CD4-positive, alpha-beta T cell treated with Interleukin-1 beta for 1 hour (primary cell): ENCODE data around the gene SEMA4A.
"Not testable (repeated sequence)": the region's sequence is repeated elsewhere in the genome, so short reads cannot be mapped to it uniquely, and the experiment has no call there.

Source experiments
- DNase-seq, 2 donors: peaks; one replicate each; pipeline ENCODE4 v3.0.0-alpha.2; 2020 to 2022

SEMA4A gene

DNA sequence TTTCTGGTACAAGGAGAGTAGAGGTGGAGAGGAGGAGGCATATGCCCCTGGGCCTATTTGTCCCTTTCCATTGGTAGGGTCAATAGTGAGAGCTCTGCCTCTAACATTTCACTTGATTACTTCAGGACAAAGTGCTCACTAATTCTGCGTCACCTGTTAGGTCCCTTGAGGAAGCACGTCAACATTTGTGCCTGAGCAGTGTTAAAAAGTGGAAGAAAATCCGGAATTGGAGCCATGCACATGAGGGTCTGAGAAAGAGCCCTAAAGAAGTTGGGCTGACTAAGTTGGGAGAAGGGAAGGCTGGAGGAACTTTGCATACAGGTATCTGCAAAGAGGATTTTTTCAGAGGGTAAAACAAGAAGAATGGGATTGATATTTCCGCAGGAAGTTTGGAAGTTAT is 42.5 kb downstream of the SEMA4A start:
- no peak for DNase-seq

DNA sequence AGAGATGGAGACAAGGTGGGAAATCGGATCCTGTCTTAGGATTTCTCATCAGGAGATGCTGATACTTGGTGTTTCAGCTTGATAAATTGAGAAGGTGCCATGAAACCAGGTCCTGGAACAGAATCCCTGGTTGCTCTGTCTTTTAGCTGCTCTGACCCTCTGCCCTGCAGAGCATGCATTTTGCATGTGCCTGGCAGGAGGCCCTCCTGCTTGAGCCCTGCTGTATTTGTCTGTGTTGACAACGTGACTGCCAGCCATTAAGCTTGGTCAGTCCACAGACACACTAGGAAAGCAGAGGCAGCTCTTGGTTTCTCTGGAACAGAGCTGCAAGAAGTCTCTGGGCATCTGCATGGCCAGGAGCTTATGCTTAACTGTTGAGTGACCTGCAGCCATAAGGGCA is 43.1 kb downstream of the SEMA4A start:
- no peak for DNase-seq

DNA sequence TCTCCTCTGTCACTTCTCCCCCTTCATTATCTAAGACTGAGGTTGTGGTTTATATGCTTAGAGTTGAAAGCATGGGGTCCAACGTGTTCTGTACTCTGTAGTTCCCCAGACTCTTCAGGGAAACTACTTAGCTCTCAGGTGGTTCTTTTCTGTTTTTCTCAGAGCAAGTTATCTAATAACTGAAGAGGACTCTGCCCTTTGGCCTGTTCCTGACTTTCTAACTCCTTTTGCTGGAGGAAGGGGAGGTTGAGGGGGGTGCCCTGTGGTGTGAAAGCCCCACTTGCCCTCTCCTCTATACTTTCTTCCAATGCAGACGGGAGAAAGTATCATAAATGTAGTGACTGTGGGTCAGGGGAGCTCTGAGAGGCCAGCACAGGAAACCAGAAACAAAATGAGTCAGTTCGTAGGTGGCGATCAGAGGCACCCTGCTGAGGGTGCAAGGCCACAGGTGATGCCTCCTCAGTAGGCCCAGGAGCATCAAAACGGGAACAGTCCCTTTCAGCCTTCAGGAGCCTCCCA is 45.5 kb downstream of the SEMA4A start:
- no peak for DNase-seq

DNA sequence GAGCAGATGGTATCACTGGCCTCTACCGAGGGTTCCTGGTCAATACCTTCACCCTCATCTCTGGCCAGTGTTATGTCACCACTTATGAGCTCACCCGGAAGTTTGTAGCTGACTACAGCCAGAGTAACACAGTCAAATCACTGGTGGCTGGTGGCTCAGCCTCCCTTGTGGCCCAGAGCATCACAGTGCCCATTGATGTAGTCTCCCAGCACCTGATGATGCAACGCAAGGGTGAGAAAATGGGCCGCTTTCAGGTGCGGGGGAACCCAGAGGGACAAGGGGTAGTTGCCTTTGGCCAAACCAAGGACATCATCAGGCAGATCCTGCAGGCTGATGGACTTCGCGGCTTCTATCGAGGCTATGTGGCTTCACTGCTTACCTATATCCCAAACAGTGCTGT is 46.7 kb downstream of the SEMA4A start:
- no peak for DNase-seq

DNA sequence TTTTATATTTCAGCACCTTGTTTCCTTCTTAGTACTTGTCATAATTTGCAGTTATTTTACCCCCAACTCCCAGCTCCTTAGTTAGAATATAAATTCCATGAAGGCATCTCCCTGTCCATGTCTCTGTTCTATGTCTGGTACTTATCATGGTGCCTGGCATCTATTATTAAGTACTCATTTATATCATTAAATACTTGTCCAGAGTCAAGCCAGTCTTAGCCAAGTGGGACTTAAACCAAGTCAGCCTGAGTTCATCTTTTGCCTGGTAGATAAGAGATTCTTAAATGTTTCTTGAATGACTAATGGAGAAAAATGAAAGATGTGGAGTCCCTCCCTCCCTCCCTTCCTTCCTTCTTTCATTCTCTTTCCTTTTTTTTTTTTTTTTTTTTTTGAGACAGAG is 49.9 kb downstream of the SEMA4A start:
- no peak for DNase-seq

DNA sequence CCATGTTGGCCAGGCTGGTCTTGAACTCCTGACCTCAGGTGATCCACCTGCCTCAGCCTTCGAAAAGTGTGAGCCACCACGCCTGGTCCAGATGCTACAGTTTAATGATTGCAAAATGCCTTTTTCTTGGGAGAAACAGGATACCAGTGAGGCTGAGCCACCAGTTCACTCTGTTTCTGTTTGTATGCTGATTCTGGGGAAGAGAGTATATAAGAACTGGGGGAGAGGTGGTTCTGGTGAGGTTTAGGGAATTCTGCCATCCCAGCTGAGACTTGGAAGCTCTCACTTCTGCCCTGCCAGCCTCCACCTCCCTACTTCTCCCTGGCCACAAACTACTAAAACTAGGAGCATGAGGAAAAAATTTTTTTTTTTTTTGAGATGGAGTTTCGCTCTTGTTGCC is 51.3 kb downstream of the SEMA4A start:
- no peak for DNase-seq

DNA sequence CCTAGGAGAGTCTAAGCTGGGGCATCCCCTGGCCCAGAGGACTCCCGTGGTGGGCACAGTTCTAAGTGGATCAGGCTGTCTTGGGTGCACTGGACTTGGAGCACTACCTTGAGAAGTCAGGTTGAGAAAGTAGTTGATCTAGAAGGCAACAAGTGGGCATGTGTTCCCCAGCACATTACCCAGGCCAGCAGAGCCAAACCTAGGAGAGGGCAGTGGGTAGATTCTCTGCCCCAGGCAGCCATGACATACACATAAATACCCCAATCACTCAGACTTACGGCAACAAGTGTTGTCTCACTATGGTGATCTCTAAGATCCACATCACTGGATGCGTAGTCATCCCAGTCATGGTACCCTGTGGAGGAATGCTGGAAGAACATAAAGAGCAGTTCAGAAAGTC is 57.9 kb downstream of the SEMA4A start:
- DNase-seq: no peak

DNA sequence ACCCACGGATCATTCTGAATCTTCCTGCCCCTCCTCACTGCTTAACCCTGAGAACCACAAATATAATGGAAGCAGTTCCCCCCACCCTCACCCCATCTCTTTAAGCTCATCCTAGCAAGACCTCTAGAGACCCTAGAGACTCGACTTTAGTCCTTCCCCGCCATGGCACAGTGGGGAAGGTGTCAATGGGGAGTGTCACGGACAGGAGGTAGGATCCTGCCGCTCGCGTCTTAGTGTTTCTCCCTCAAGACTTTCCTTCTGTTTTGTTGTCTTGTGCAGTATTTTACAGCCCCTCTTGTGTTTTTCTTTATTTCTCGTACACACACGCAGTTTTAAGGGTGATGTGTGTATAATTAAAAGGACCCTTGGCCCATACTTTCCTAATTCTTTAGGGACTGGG is 58.7 kb downstream of the SEMA4A start:
- DNase-seq: no peak

DNA sequence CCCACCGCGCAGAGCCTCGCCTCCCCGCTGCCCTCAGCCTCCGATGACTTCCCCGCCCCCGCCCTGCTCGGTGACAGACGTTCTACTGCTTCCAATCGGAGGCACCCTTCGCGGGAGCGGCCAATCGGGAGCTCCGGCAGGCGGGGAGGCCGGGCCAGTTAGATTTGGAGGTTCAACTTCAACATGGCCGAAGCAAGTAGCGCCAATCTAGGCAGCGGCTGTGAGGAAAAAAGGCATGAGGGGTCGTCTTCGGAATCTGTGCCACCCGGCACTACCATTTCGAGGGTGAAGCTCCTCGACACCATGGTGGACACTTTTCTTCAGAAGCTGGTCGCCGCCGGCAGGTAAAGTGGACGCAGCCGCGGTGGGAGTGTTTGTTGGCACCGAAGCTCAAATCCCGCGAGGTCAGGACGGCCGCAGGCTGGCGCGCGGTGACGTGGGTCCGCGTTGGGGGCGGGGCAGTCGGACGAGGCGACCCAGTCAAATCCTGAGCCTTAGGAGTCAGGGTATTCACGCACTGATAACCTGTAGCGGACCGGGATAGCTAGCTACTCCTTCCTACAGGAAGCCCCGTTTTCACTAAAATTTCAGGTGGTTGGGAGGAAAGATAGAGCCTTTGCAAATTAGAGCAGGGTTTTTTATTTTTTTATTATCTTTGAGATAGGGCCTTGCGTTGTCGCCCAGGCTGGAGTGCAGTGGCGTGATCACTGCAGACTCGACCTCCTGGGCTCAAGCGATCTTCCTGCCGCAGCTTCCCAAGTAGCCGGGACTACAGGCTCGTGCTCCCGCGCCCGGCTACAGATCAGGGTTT is 59.7 kb downstream of the SEMA4A start, which contains the start of gene PMF1:
PMF1 (plus strand) TSS at position 175 of the 811 bp plus-strand sequence; CDS start at position 184, 9 bp downstream.
- DNase-seq: peak; percentile 95

DNA sequence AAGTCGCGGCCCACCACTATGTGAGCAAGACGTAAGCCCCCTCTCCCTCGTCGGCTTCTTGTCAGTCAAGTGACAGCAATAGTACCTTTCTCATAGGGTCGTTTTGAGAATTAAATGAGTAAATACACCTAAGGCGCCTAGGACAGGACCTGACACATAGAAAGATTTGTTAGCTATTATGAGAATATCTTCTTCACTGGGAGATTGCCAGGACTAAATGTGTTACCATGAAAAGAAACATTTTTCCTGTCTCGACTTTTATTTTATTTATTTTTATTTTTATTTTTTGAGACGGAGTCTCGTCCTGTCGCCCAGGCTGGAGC is 60.2 kb downstream of the SEMA4A start:
- no peak for DNase-seq

DNA sequence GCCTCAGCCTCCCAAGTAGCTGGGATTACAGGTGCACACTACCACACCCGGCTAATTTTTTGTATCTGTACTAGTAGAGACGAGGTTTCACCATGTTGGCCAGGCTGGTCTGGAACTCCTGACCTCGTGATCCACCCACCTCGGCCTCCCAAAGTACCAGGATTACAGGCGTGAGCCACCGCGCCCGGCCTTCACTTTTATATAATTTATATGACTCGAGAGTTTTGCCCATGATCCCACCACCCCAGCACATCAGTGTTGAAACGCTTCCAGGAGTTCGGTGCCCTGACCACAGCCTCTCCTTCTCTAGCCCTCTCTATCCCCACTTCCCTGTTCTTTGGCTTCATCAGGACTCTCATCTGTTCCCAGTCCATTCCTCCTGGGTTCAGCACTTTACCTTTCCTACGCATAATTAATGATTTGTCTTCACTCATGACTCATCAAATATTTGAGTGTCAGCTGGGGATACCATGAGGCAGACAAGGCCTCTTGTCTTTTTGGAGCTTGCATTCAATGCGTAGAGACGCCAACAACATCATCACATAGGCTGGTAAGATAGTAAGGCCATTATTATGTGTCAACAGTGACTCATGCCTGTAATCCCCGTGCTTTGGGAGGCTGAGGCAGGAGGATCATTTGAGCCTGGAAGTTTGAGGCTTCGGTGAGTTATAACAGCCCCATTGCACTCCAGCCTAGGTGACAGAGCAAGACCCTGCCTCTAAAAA is 60.8 kb downstream of the SEMA4A start:
- no peak for DNase-seq

DNA sequence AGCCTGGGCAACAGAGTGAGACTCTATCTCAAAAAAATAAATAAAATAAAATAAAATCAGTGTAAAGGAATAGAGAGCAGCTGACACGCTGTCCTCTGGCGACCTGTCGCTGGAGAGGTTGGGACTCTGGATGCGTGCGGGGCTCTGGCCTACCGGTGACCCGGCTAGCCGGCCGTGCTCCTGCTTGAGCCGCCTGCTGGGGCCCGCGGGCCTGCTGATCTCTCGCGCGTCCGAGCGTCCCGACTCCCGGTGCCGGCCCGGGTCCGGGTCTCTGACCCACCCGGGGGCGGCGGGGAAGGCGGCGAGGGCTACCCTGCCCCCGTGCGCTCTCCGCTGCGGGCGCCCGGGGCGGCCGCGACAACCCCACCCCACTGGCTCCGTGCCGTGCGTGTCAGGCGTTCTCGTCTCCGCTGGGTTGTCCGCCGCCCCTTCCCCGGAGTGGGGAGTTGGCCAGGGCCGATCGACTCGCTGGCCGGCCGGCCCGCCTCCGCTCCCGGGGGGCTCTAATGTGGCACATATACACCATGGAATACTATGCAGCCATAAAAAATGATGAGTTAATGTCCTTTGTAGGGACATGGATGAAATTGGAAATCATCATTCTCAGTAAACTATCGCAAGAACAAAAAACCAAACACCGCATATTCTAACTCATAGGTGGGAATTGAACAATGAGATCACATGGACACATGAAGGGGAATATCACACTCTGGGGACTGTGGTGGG is 63.1 kb downstream of the SEMA4A start:
- DNase-seq: not testable (repeated sequence)

DNA sequence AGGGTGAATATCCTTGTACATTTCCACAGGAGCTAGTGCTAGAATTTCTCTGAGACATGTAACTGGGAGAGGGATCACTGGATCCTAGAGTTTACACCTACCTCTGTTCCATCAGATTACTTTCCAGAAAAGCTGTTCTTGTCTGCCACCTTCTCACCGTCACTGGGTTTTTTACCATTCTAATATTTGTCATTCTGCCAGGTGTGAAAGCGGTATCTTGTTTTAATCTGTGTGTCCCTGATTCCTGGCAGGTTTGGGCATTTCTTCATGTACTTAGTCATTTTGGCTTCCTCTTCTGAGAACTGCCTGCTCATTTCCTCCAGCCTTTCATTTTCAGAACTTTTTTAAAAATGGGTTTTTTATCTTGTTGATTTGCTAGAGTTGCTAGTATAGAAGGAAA is 64.5 kb downstream of the SEMA4A start:
- DNase-seq: peak in 1 of 2 donors; percentile 48

DNA sequence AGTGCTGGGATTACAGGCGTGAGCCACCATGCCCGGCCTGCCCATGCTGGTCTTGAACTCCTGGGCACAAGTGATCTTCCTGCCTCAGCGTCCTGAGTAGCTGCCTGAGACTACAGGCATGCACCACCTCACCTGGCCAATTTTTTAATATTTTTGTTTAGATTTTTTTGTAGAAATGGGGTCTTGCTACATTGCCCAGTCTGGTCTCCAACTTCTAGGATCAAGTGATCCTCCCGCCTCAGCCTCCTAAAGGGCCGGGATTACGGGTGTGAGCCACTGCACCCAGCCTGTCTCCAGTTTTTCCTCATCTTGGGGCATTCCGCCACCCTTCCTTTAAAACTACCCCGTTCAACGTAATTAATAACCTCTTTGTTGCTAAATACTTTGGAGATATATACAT is 66.8 kb downstream of the SEMA4A start:
- DNase-seq: no peak

DNA sequence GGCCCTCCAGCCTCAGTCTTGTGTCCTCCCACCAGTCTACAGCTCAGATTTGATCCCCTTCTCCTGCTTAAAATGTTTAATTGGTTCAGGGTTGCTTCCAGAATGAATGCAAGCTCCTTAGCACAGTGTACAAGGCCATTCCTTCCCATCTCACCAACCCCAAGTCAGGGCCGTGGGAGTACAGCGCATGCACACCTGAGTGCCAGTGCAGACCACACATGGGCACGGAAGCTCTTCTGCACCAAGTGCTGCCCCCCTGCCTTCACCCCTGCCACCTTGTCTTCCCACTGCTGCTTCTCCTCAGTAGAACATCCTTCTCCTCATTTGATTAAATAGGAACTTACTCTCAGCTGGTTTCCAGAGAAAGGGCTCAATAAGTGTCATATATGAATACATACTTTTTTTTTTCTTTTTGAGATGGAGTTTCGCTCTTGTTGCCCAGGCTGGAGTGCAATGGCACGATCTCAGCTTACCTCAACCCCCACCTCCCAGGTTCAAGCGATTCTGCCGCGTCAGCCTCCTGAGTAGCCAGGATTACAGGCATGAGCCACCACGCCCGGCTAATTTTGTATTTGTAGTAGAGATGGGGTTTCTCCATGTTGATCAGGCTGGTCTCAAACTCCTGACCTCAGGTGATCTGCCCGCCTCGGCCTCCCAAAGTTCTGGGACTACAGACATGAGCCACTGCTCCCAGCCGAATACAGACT is 68.8 kb downstream of the SEMA4A start:
- no peak for DNase-seq

DNA sequence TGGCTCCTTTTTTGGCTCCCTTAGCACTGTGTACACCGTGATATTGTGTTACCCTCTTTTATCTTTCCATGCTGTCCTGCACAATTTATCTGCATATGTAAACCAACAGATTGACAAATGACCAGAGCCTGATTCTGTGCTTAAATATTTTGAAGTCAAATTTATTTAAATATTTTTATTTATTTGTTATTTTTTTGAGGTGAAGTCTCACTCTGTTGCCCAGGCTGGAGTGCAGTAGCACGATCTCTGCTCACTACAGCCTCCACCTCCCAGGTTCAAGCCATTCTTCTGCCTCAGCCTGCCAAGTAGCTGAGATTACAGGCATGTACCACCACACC is 72.3 kb downstream of the SEMA4A start:
- DNase-seq: no peak

DNA sequence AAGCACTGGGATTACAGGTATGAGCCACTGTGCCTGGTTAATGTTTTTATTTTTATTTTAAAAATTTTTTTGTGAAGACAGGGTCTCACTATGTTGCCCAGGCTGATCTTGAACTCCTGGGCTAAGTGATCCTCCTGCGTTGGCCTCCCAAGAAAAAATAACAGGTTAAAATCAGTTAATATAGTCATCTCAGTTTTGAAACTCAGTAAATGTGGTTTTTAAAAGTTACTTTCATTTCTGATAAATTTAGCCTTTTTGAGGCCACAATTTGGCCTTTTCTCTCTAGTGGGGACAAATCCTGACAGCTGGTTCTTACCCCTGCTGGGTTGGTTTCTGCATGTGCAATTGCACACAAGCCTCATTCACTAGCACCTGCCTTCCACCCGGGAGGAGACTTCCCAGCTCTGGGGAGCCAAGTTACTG is 72.7 kb downstream of the SEMA4A start:
- DNase-seq: no peak

DNA sequence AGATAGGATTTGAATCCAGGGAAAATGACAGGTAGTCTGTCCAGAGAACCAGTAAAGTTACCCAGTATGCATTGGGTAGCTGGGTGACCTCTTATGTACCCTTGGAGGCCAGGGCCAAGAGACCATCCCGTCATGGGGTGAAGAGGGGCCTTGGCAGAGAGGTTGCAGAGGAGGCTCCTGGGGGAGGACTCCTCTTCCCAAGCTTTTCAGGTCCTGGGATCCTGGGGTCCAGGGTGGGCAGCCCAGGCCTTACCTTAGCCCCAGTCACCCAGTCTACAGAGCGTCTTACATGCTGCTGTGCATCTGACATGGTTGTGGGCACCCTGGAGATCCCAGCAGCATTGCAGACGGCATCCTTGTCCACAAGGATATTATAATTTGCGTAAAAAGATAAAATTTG is 73.4 kb downstream of the SEMA4A start:
- DNase-seq: no peak
